Upper lobe of left lung (tissue), 4 donors: ENCODE results near the gene CYP19A1.

Experiments used
- EP300 ChIP-seq, 4 donors: sonication (generic); formaldehyde crosslinking; IDR thresholded peaks; one replicate each; pipeline ENCODE4 v1.5.1; 2017; ENCODE audit warnings: antibody characterized with exemption in 4 of 4, control low read depth in 2 of 4
- POLR2AphosphoS5 ChIP-seq, 2 donors: sonication (generic); formaldehyde crosslinking; IDR thresholded peaks; one replicate each; pipeline ENCODE4 v1.5.1; 2017; ENCODE audit warnings: antibody characterized with exemption in 2 of 2
- TF ChIP-seq, protein P1 (sequence below), 6 experiments: fragments of 450-650 bp in 4 of 6; fragments of 200-600 bp in 2 of 6; sonication (generic) in 2 of 6; IDR thresholded peaks; one replicate each; pipeline ENCODE4 v1.5.1; 2016 to 2019; ENCODE audit warnings: antibody characterized with exemption in 6 of 6

DNA sequence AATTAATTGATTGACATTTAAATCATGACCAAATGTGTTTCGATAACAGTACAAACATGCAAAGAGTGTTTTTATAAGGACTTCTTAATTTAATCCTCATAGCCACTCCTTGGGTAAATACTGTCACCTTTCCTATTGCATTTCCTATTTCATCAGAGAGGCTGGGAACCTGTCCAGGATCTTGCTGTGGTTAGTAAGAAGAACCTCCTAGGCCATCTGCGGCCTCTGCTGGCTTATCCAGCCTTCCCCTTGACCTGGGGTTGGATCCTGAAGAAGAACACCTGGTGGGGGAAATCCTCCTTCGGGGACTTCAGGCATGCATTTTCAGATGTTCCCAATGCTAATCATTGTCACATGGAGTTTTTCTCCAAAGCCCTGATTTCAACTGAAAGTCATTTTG lies 28.5 kb upstream of the CYP19A1 start:
- TF ChIP-seq, protein P1, sequence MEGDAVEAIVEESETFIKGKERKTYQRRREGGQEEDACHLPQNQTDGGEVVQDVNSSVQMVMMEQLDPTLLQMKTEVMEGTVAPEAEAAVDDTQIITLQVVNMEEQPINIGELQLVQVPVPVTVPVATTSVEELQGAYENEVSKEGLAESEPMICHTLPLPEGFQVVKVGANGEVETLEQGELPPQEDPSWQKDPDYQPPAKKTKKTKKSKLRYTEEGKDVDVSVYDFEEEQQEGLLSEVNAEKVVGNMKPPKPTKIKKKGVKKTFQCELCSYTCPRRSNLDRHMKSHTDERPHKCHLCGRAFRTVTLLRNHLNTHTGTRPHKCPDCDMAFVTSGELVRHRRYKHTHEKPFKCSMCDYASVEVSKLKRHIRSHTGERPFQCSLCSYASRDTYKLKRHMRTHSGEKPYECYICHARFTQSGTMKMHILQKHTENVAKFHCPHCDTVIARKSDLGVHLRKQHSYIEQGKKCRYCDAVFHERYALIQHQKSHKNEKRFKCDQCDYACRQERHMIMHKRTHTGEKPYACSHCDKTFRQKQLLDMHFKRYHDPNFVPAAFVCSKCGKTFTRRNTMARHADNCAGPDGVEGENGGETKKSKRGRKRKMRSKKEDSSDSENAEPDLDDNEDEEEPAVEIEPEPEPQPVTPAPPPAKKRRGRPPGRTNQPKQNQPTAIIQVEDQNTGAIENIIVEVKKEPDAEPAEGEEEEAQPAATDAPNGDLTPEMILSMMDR (IDR thresholded peaks at IDR 0.05), result no peak
- TF ChIP-seq EP300 (IDR thresholded peaks at IDR 0.05) (no peak), POLR2AphosphoS5 (IDR thresholded peaks at IDR 0.05) (no peak)
